ENCODE results near the gene CSGALNACT2.

DNA sequence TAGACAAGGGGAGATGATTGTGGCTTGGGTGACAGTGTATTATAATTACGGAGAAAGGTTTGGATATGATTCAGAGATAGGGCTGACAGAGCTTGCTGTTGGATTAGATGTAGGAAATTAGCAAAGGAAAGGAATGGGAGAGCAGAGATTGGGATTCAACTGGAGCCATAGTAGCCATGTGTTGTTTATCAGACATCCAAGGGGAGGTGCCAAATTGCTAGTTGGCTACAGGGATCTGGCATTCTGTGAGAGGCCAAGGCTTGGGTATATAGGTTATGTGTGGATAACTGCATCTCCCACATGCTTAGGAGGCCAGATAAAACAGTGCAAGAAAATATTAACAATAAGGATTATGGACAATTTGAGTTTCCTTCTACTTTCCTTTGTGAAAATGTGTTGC, 34.9 kb downstream of the CSGALNACT2 start:
- TF ChIP-seq, protein P1, sequence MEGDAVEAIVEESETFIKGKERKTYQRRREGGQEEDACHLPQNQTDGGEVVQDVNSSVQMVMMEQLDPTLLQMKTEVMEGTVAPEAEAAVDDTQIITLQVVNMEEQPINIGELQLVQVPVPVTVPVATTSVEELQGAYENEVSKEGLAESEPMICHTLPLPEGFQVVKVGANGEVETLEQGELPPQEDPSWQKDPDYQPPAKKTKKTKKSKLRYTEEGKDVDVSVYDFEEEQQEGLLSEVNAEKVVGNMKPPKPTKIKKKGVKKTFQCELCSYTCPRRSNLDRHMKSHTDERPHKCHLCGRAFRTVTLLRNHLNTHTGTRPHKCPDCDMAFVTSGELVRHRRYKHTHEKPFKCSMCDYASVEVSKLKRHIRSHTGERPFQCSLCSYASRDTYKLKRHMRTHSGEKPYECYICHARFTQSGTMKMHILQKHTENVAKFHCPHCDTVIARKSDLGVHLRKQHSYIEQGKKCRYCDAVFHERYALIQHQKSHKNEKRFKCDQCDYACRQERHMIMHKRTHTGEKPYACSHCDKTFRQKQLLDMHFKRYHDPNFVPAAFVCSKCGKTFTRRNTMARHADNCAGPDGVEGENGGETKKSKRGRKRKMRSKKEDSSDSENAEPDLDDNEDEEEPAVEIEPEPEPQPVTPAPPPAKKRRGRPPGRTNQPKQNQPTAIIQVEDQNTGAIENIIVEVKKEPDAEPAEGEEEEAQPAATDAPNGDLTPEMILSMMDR (IDR thresholded peaks at IDR 0.05) = no peak
- no peak for TF ChIP-seq POLR2A (IDR thresholded peaks at IDR 0.05)

Measured in testis (tissue), 2 donors.